Endothelial cell of umbilical vein (primary cell): ENCODE results near the gene BTBD17. TPM values are rescaled to one million over a fixed set of nuclear protein-coding genes. Genes with fewer than 3 reads are reported as not detected.

Source experiments
- BruUV-seq: library from RNA; stranded (reverse); fragments of 400-500 nt; replicated peaks from 2 replicates; lab custom pipeline; 2021; lab: Mats Ljungman, UMichigan
- CTCF ChIA-PET: fragments of 300-600, 350-600 bp; sonication (Branson Sonifier 250); formaldehyde crosslinking; loops from one replicate; lab custom pipeline; 2021; ENCODE audit warnings: antibody characterized with exemption, inconsistent platforms; lab: Charles Lee
- POLR2A ChIA-PET: fragments of 300-600, 350-600 bp; sonication (Branson Sonifier 250); formaldehyde crosslinking; loops from one replicate; lab custom pipeline; 2021; ENCODE audit warnings: antibody characterized with exemption, inconsistent platforms; lab: Charles Lee
- DNase-seq: peaks from one replicate; pipeline ENCODE4 v3.0.0-alpha.2; 2011; ENCODE audit warnings: low read depth, low spot score
- FAIRE-seq: peaks from 2 replicates; lab custom pipeline; 2011; peaks lifted over from hg19 to GRCh38; lab: Jason Lieb, UNC
- H2AFZ ChIP-seq: 2 replicates; pipeline ENCODE4 v1.6.0; 2012; ENCODE audit warnings: low read depth, low read length, control low read depth, inconsistent platforms
- H3K27ac ChIP-seq: 2 replicates; pipeline ENCODE4 v1.5.1; 2011; ENCODE audit warnings: low read depth, mild to moderate bottlenecking, control low read depth, low read length, moderate library complexity; ENCODE audit not compliant: insufficient read depth
- H3K27me3 ChIP-seq, 2 experiments: 2 replicates each; pipeline versions ENCODE4 v1.6.0 to v1.6.1; 2011; ENCODE audit warnings: low read length in 2 of 2, mixed read lengths in 1 of 2; ENCODE audit not compliant: control insufficient read depth in 2 of 2, insufficient read depth in 2 of 2
- H3K36me3 ChIP-seq, 2 experiments: 2 replicates in 1 of 2; 3 replicates in 1 of 2; pipeline ENCODE4 v1.5.1; 2011; ENCODE audit warnings: low read length in 2 of 2, mild to moderate bottlenecking in 1 of 2, moderate library complexity in 1 of 2; ENCODE audit not compliant: control insufficient read depth in 2 of 2, insufficient read depth in 2 of 2; ENCODE audit errors: extremely low read depth in 1 of 2
- H3K4me1 ChIP-seq: 3 replicates; pipeline ENCODE4 v1.5.1; 2011; ENCODE audit warnings: mild to moderate bottlenecking, low read length; ENCODE audit not compliant: control insufficient read depth, insufficient read depth; ENCODE audit errors: extremely low read depth
- H3K4me2 ChIP-seq: 2 replicates; pipeline ENCODE4 v1.6.1; 2011; ENCODE audit warnings: low read length, control low read depth, mixed read lengths; ENCODE audit not compliant: insufficient read depth
- H3K4me3 ChIP-seq, 3 experiments: fragments of 200-600 bp in 1 of 3; sonication (generic), shearing (Covaris generic) in 1 of 3; replicated peaks in 1 of 3; 2 replicates each; pipeline ENCODE4 v1.5.1; 2011 to 2016; ENCODE audit warnings: control low read depth in 3 of 3, low read length in 3 of 3, mild to moderate bottlenecking in 2 of 3, inconsistent platforms in 1 of 3, low read depth in 1 of 3, moderate library complexity in 1 of 3; ENCODE audit not compliant: insufficient read depth in 1 of 3
- H3K79me2 ChIP-seq: 2 replicates; pipeline ENCODE4 v1.6.0; 2012; ENCODE audit warnings: low read length, inconsistent platforms; ENCODE audit not compliant: control insufficient read depth, insufficient read depth
- H3K9ac ChIP-seq: replicated peaks from 2 replicates; pipeline ENCODE3; 2011; ENCODE audit warnings: low read length, control low read depth; ENCODE audit not compliant: insufficient read depth; ENCODE audit errors: extremely low read depth
- H3K9me1 ChIP-seq: replicated peaks from 3 replicates; pipeline ENCODE4 v1.6.0; 2011; ENCODE audit warnings: mild to moderate bottlenecking, low read length; ENCODE audit not compliant: control insufficient read depth, insufficient read depth; ENCODE audit errors: extremely low read depth
- H3K9me3 ChIP-seq: replicated peaks from 2 replicates; pipeline ENCODE4 v1.5.1; 2012; ENCODE audit warnings: low read length, inconsistent platforms; ENCODE audit not compliant: control insufficient read depth, insufficient read depth
- H4K20me1 ChIP-seq: replicated peaks from 2 replicates; pipeline ENCODE3; 2011; ENCODE audit warnings: mild to moderate bottlenecking, low read length; ENCODE audit not compliant: control insufficient read depth, insufficient read depth; ENCODE audit errors: extremely low read depth
- EZH2 ChIP-seq: IDR thresholded peaks from 2 replicates; pipeline ENCODE4 v1.6.1; 2012; ENCODE audit warnings: borderline replicate concordance, low read depth, mild to moderate bottlenecking, moderate library complexity, low read length, inconsistent platforms; ENCODE audit not compliant: severe bottlenecking
- FOS ChIP-seq: IDR thresholded peaks from 2 replicates; pipeline ENCODE4 v1.6.1; 2011; ENCODE audit warnings: mild to moderate bottlenecking, low read length, moderate library complexity, borderline replicate concordance; ENCODE audit not compliant: insufficient read depth
- GATA2 ChIP-seq: IDR thresholded peaks from 2 replicates; pipeline ENCODE4 v1.7.0; 2011; ENCODE audit warnings: low read depth, mild to moderate bottlenecking, moderate library complexity, mixed read lengths, low read length; ENCODE audit not compliant: insufficient read length, insufficient read depth
- JUN ChIP-seq: IDR thresholded peaks from 2 replicates; pipeline ENCODE4 v1.6.1; 2011; ENCODE audit warnings: borderline replicate concordance, low read depth; ENCODE audit not compliant: insufficient read length, insufficient read depth
- MYC ChIP-seq: IDR thresholded peaks from one replicate; pipeline ENCODE4 v1.6.1; 2011; ENCODE audit warnings: mild to moderate bottlenecking, low read depth, low read length
- POLR2A ChIP-seq: IDR thresholded peaks from 2 replicates; pipeline ENCODE4 v1.6.1; 2012; ENCODE audit warnings: low read depth, mild to moderate bottlenecking, control low read depth, low read length
- POLR2AphosphoS5 ChIP-seq: IDR thresholded peaks from 2 replicates; pipeline ENCODE4 v1.6.1; 2012; ENCODE audit warnings: low read depth, mild to moderate bottlenecking, control low read depth, low read length, moderate library complexity; ENCODE audit not compliant: insufficient read depth
- dilution Hi-C: fragments of 300-500 bp; cut with MboI; formaldehyde crosslinking; loops from one replicate; pipeline ENCODE4 v1.15.0; 2019; ENCODE audit warnings: low sequenced_read_pairs; ENCODE audit not compliant: extremely low pct_ligation_motif_present
- intact Hi-C: fragments of 100-400 bp; cut with micrococcal nuclease; formaldehyde crosslinking; loops from one replicate; pipeline ENCODE4 v1.10.0; 2022
- polyA plus RNA-seq, 4 experiments: library from polyadenylated mRNA; depleted of rRNA in 3 of 4; stranded (reverse) in 3 of 4; unstranded in 1 of 4; fragments of >200 nt; gene quantifications; 2 replicates each; pipeline versions ENCODE4 v1.2.1 to v1.2.3, GENCODE V29; 2011 to 2012; ENCODE audit warnings: missing spikeins in 1 of 4
- total RNA-seq: library from RNA; stranded (reverse); gene quantifications from 2 replicates; pipeline ENCODE4 v1.2.3, GENCODE V29; 2021
- TF ChIP-seq, protein P1 (sequence below), 2 donors: IDR thresholded peaks; 1 replicate in 1 of 2; 2 replicates in 1 of 2; pipeline ENCODE4 v1.5.1; 2011; ENCODE audit warnings: low read length in 2 of 2, mild to moderate bottlenecking in 2 of 2, moderate library complexity in 2 of 2, control low read depth in 1 of 2, inconsistent platforms in 1 of 2, low read depth in 1 of 2; ENCODE audit not compliant: insufficient read depth in 1 of 2; ENCODE audit errors: extremely low read depth in 1 of 2
- TF ChIP-seq, protein P2 (sequence below): IDR thresholded peaks from 2 replicates; pipeline ENCODE4 v1.6.1; 2011; ENCODE audit not compliant: insufficient read depth, insufficient read length

BTBD17 gene
- total and polyA plus RNA-seq, 2 donors (not counting 3 experiments of a cell fraction or from before 2014, with no cell fraction given) = not detected

DNA sequence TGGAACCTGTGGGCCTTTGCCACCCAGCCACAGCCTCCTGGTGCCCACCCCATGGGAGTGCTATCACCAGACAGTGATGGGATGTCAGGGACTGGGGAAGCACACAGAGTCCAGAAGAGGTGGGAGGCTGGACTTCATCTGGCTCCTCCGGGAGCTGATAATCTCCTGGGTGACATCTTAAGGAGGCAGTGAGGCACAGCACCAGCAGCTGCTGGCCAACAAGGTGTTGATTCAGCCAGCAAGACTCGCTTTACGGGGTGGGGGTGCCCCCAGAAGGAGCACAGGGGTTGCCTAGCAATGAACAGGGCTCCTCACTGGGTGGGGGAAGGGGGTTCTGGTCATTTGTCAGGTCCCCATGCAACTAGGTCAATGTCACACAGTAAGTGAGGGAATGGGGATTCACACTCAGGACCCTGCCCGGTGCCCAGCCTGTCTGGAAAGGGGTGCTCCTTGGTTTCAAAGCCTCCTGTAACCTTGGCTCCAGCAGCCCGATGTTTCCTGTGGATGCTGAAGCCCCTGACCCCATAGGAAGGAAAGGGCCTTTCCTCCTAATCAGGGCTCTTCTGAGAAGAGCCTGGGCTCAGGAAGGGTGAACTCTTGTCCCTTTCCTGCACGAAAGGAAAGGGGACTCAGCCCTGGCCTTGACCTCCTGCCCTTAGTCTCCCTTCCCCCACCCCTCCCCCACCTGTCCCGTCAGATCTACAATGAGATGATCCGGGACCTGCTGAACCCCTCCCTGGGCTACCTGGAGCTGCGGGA, 18.0 kb downstream of the BTBD17 start:
- CTCF ChIA-PET = no interaction called here
- Histone ChIP-seq H3K9me3 (no peaks in the 10 kb centered on the region), H3K9me1 (no peaks in the 10 kb centered on the region), H3K4me2 (no peak overlapping the region), H3K27ac (no peak overlapping the region), H3K4me3 (no peak overlapping the region), H3K36me3 (no peaks in the 10 kb centered on the region), H3K27me3 (no peaks in the 10 kb centered on the region), H3K79me2 (no peaks in the 10 kb centered on the region), H2AFZ (no peak overlapping the region), H3K4me1 (peaks cover 10% of the 10 kb centered on the region), H4K20me1 (no peaks in the 10 kb centered on the region), H3K9ac (no peak overlapping the region)
- FAIRE-seq = no peak
- no TSS peak for BruUV-seq
- DNase-seq = no peak
- POLR2A ChIA-PET = no interaction called here
- dilution Hi-C loops = no loop called here
- TF ChIP-seq POLR2AphosphoS5 = no peak
- no peak for TF ChIP-seq EZH2
- TF ChIP-seq, protein P1, sequence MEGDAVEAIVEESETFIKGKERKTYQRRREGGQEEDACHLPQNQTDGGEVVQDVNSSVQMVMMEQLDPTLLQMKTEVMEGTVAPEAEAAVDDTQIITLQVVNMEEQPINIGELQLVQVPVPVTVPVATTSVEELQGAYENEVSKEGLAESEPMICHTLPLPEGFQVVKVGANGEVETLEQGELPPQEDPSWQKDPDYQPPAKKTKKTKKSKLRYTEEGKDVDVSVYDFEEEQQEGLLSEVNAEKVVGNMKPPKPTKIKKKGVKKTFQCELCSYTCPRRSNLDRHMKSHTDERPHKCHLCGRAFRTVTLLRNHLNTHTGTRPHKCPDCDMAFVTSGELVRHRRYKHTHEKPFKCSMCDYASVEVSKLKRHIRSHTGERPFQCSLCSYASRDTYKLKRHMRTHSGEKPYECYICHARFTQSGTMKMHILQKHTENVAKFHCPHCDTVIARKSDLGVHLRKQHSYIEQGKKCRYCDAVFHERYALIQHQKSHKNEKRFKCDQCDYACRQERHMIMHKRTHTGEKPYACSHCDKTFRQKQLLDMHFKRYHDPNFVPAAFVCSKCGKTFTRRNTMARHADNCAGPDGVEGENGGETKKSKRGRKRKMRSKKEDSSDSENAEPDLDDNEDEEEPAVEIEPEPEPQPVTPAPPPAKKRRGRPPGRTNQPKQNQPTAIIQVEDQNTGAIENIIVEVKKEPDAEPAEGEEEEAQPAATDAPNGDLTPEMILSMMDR (IDR thresholded peaks at IDR 0.05; ENCODE audit: extremely low read depth in 1 of 2, insufficient read depth in 1 of 2, low read depth in 1 of 2, low read length in 2 of 2) = no peak
- TF ChIP-seq, protein P2, sequence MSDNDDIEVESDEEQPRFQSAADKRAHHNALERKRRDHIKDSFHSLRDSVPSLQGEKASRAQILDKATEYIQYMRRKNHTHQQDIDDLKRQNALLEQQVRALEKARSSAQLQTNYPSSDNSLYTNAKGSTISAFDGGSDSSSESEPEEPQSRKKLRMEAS = no peak
- TF ChIP-seq JUN = no peak
- TF ChIP-seq MYC = no peak
- TF ChIP-seq GATA2 = no peak
- TF ChIP-seq POLR2A = no peak
- TF ChIP-seq FOS = no peak
- intact Hi-C loops = no loop called here
